HG03103 (cell line): ENCODE results near the gene PLCG2.
"Not testable (repeated sequence)": the region's sequence is repeated elsewhere in the genome, so short reads cannot be mapped to it uniquely, and the experiment has no call there.

Experiments
- ATAC-seq: cut with Tn5 transposase; IDR thresholded peaks from one replicate; pipeline ENCODE4 v1.9.1; 2021; ENCODE audit warnings: low read depth; ENCODE audit not compliant: unreplicated experiment

PLCG2 gene

DNA sequence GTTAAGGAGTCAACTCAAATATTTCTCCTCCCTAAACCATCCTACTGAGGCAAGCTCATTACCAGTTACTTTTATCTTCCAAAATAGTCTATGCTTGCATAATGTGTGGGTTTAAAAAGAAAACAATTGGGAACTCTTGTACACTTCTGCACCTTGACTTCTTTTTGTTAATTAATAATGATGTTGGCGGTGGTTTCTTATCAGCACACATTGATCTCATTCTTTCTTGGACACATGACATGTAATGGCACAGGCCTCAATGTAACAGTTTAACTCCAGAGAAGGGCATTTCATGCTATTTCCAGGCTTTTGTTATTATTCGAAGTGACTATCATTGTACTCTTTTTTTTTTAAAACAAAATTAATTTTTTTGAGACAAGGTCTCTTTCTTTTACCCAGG lies 7.8 kb downstream of the PLCG2 start:
- ATAC-seq: no peak

DNA sequence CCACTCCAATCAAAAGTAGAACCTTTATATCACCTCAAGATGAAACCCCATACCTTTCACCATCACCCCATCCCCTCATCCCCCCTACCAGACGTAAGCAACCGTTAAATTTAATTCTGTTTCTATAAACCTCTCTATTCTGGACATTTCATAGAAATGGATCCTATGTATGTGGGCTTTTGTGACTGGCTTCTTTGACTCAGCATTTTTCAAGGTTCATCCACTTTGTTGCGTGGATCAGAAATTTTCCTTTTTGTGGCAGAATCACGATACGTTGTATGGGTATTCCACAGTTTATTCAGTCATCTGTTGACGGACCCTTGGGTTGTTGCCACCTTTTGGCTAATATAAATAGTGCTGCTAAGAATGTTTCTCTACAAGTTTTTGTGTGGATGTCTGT lies 8.6 kb downstream of the PLCG2 start:
- ATAC-seq: no peak

DNA sequence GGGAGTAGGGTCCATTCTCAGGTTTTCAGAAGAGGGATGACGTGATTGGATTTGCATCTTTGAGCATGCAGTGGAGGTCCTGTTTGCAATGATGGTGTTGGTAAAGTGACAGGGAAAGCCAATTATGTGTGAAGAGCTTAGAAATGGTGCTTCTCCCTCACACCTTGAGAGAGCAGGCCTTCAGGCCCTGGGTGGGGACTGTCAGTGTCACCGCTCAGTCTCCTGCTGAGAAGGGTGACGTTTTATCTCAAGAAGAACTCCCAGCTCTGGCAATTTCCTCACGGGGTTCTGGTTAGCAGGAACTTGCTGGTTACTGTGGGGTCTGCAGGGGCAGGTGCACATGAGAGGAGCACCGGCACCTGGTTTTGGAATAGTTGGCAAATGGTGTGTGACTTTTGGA lies 11.2 kb downstream of the PLCG2 start:
- ATAC-seq: no peak

DNA sequence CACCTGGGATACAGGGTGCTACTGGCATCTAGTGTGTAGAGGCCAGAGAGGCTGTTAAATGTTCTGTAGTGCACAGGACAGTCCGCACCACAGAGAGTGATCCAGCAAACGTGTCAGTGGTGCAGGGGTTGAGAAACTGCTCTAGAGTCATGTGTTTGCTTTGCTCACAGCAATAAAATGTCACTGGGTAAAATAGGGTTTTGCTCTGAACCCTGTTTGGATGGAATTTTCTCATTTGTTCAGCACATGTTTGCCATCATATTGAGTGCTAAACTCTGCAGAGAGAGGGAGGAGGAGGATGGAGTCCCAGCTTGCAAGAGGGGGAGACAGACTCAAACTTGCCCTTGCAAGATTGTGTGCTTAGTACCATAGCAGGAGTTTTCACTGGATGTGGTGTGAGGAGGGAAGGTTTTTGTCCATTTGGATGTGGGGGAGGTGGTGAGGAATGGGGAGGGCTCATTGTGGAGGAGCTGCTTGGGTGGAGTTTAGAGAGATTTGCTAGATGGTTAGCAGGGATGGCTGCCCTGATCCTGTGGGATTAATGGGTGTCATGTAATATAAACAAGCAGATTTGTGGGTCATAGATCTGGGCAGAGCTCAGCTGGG lies 11.8 kb downstream of the PLCG2 start:
- no peak for ATAC-seq

DNA sequence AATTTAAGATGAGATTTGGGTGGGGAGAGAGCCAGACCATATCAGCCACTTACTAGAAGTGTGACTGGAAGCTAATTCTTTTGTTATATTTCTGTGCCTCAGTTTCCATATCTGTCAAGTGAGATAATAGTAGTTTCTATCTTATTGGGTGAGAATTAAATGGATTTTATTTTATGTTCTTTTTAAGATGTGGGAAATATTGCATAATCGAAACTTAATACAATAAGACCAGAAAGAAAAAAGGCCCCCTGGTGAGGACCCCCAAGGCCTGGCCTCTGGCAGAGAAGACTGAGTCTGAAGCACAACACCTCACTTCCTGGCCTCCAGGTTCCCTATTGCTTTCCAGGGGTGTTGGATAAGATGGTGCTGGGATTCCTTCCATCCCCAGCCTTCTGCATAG lies 13.7 kb downstream of the PLCG2 start:
- no peak for ATAC-seq

DNA sequence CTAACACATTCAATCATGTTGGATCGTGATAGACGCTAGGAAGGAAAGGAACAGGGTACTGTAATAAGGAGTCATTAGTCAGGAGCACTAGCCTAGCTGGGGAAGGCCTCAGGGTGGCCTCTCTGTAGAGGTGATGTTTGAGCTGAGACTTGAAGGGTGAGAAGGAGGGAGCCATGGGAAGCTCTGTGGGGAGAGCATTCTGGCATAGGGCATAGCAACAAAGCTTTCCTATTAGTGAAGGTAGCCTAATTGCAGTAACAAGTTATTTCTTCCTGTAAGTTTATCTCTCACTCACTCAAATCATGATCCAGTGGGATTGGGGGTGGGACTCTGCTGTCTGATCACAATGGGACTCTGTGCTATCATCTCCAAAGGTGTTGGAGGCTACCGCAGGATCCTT lies 16.1 kb downstream of the PLCG2 start:
- no peak for ATAC-seq

DNA sequence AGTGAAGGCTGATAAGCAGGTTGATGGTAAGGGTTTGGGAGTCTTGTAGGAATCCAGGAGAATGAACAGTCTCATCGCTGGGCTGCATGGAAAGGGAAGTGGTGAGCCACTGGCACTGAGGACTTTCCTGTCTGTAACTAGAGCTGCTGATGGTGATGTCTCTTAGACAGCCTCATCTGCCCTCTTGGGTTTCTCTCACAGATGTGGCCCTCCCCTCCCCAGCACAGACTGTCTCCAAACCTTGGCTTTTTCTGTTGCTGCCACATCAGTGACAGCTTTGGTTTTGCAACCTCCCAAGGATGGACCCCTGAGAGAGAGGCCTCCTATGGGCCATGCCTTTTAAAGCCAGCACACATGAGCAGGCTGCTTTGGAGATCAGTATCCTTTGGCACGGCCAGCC lies 16.9 kb downstream of the PLCG2 start:
- no peak for ATAC-seq

DNA sequence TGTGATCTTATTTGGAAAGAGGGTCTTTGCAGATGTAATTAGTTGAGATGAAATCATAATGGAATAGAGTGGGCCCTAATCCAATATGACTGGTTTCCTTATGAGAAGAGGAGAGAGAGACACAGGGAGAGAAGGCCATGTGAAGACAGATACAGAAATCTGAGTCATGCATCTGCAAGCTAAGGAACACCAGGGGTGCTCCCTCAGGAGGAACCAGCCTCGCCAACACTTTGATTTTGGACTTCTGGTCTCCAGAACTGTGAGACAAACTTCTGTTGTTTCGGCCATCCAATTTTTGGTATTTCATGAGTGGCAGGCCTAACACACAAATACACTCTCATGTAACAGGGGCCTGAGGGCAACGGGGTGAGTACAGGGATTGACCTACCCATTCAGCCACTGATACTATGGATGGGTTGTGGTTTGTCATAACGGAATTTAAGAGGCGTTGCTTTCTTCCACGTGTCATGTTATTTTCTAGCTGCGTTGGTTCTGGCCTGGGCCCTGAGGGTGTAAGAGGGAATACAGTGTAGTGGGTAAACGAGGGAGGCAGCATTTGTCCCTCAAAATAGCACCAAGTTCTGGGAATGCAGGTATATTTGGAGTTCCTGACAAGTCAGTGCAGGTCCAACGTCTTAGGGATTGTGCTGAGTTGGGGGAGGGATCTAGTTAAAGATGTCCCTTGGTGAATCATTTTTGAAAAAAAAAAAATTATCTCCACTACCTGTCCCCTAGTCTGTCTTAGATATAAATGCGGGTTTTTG lies 17.7 kb downstream of the PLCG2 start:
- ATAC-seq: no peak

DNA sequence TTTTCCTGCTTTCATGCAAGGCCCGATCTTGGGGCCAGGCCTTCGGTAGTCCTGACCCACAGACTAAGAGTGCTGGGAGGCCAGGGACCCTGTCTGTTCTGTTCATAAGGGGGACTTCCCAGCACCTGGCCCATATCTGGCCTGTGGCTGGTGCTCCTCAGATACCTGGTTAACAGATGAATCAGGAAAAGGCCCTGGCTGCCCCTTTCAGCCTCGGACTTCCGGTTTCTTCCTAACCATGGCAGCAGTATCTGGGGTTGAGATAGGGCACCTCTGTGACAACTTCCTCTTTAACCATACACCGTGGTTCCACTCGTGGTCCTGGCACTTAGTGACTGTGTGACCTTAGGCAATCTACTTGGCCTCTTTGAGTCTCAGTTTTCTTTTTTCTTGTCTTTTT lies 18.4 kb downstream of the PLCG2 start:
- ATAC-seq: no peak

DNA sequence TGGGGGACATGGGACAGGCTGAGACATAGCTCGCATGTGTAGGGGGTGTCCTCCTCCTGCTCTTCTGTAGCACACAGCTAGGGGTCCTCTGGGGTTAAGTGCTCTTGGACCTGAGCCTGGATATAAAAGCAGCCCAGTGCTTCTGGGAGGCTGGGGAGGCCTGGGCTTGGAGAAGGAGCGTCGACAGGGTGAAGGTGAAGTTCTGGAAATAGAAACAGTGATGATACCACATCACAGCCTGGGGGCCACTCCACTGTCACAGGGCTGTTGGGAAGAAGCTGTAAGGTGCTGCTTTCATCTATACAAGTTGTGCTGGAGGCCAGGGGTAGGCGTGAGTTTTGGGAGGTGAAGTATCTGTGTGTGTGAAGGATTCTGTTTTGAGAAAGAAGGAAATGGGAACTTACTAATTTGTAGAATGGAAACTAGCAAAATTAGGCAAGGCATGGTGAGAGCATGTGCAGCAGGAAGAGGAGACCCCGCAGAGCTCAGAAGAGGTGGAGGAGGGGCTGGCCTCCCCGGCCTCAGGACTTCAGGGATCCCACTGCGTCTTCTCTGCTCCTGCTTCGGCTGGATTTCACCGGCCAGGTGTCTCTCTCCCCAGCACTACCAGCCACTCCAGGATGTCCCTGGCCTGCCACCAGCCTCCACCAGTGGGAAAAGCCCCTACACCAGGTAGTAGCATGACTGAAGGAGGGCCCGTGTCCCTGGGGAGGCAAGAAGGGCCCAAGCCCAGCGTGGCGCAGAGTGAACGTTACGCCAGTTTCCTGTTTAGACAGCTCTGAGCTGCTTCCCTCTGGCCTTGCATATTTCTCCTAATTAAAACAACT lies 19.4 kb downstream of the PLCG2 start:
- peak; percentile 48 for ATAC-seq

DNA sequence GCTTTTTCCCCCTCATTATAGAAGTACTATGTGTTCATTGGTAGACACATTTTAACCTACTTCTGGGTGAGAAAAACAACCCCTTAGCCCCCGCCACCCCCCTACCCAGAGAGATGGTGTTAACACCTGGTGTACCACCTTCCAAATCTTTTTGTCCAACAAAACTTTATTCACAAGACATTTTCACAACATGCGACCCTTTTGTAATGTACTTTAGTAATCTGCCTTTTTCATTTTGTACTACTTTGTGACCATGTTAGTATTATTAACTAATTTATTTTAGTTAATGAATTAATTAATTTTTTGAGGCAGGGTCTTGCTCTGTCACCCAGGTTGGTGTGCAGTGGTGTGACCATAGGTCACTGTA lies 20.0 kb downstream of the PLCG2 start:
- no peak for ATAC-seq

DNA sequence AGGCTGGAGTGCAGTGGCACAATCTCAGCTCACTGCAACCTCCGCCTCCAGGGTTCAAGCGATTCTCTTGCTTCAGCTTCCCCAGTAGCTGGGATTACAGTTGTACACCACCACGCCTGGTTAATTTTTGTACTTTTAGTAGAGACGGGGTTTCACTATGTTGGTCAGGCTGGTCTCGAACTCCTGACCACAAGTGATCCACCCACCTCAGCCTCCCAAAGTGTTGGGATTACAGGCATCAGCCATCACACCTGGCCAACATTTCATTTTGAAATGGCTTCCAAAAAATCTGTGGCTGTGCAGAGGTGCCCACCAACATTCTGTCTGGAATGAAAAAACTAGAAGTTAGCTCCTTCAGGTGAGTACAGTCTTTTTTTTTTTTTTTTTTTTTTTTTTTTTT lies 22.6 kb downstream of the PLCG2 start:
- not testable (repeated sequence) for ATAC-seq

DNA sequence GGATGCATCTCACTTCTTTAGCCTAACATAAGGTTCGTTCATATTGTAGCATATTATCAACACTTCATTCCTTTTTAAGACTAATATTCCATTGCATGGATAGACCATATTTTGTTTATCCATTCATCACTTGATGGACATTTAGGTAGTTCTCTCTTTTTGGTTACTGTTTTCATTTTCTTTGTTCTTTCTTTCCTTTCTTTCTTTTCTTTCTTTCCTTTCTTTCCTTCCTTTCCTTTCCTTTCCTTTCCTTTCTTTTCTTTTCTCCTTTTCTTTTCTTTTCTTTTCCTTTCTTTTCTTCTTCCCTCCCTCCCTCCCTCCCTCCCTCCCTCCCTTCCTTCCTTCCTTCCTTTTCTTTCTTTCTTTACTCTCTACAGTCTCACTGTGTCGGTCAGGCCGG lies 24.2 kb downstream of the PLCG2 start:
- ATAC-seq: no peak

DNA sequence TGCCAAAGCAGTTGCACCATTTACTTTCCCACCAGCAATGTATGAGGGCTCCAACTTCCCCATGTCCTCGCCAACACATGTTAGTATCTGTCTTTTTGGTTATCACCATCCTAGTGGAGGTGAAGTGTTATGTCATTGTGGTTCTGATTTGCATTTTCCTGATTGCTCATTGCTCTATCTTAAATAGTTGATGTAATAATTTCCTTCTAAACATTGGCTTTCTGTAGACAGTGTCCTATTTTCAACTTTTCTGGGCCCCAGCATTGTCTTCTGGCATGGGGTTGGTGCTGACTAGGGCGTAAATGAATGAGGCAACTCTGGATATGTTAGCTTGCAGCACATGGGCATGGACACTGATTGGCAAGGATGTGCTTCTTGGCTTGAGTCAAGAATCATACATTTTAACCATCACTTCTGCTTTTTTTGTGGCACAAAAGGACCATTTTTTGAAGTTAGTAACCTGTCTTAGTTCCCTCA lies 25.1 kb downstream of the PLCG2 start:
- no peak for ATAC-seq

DNA sequence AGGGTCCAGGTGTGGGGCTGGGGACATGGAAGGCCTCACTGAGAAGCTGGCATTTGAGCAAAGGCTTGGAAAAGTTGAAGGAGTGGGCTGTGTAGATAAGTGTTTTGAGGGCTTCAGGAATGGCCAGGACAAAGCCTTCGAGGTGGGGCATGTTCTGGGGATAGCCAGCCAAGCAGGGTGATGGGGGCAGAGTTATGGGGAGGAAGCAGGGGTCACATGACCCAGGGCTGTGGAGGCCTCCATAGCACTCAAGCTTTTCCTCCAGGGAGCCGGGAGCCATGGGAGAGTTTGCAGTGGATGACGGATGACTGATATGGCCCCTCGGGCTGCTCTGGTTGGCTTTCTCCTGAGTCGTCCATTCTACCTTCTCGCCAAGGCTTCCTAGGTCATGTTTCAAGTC lies 27.6 kb downstream of the PLCG2 start:
- ATAC-seq: no peak

DNA sequence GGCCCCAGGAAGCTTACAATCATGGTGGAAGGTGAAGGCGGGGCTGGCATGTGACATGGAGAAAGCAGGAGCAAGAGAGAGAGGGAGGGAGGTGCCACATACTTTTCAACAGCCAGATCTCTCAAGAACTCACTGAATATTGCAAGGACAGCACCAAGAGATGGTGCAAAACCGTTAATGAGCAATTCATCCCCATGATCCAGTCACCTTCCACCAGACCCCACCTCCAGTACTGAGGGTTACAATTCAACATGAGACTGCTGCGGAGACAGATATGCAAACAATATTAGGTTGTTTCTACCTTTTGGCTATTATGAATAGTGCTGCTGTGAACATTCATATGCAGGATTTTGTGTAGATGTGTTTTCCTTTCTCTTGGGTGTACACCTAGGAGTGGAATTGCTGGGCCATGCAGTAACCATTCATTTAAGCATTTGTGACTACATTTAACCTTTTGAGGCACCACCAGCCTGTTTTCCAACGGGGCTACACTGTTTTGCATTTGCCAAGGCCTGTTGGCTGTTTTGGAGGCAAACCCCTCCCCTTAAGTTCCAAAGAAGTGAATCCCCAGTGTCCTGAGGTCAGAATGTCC lies 28.8 kb downstream of the PLCG2 start:
- ATAC-seq: no peak

DNA sequence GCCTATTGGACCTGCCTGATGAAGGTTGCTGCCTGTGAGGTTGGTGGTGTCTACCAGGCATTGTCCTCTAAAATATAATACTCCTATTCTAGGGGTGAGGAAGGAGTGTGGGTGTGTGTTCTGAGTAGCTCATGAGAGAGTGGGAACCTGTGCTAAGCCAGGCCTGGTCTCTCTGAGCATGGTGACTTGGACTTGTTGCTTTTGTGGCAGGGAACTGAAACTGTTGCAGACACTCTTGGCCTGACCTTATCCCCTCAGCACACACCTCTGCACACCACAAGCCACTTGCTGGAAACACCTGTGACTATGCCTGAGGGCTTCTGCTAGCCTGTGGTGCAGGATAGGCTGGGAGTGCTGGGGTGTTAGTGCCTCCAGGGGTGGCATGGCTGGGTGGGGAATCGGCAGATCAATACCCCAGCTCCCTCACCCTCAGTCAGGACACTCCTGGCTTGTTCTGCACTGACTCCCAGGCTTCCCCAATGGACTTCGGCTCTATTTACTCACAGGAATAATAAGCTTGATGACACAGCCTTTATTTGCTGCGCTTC lies 29.9 kb downstream of the PLCG2 start:
- peak; percentile 69 for ATAC-seq

DNA sequence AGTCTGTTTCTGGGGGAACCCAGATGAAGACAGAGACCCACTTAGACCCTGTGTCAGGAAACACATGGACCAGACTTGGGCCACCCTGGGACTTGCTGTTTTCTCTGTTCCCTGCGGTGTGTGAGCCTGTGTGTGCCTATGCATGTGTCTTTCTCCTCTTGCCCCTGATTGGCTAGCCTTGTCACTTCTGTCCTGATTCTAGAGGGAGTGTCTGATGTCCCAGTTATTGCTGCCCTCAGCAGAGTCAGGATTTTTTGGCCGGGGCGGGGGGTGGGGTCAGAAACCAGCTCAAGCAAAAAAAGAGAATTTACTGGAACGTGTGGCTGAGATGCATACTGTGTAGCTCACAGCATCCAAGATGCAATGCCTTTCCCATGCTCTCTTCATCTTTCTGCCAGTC lies 30.5 kb downstream of the PLCG2 start:
- no peak for ATAC-seq

DNA sequence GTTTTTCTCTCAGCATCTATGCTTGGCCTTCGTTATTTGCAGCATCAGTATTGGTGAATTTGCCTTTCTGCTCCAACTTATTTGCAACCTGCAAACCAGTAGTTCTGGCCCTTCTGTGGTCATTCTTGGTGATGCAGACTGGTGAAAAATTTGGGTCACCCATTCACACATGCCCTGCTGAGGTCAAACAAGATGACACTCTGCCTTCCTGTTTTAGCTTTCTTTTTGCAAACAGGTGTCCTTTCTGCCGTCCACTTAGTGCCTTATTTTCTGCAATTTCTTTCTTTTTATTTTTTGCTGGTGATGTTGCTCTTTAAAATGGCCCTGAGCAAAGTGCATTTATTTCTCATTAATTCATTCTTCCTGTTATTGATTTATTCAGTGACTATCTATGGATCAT lies 31.3 kb downstream of the PLCG2 start:
- no peak for ATAC-seq

DNA sequence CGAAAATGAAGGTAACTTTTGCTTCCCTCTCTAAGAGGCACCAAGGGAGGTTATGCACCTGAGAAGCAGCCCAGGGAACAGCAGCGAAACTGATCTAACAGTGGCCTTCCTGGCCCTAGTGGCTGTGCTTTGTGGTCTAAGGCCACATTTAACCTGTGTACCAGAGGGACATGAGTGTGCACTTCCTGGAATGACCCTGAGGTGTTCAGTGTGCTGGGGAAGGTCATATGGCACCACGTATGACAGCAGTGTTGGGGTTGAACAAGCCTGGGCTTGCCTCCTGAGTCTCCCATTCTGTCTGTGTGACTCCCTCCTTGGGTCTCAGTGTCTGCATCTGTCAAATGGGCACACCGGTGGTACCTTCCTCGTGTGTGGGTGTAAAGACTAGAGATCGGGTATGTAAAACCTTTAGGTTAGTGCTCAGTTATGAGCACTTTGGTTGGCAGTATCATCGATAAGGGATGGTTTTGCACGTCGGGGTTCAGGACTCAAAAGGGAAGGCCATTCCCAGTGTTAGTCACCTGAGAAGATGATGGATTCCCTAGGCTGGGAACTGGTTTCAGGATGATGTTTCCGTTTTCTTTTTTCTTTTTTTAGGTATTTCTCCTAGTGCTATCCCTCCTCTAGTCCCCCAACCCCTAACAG lies 31.9 kb downstream of the PLCG2 start:
- no peak for ATAC-seq
